Endothelial cell of umbilical vein (primary cell): ENCODE results near the gene DENND1A. TPM values are rescaled to one million over a fixed set of nuclear protein-coding genes. Genes with fewer than 3 reads are reported as not detected.

Source experiments
- BruUV-seq: library from RNA; stranded (reverse); fragments of 400-500 nt; replicated peaks from 2 replicates; lab custom pipeline; 2021; lab: Mats Ljungman, UMichigan
- CTCF ChIA-PET: fragments of 300-600, 350-600 bp; sonication (Branson Sonifier 250); formaldehyde crosslinking; loops from one replicate; lab custom pipeline; 2021; ENCODE audit warnings: antibody characterized with exemption, inconsistent platforms; lab: Charles Lee
- POLR2A ChIA-PET: fragments of 300-600, 350-600 bp; sonication (Branson Sonifier 250); formaldehyde crosslinking; loops from one replicate; lab custom pipeline; 2021; ENCODE audit warnings: antibody characterized with exemption, inconsistent platforms; lab: Charles Lee
- DNase-seq: peaks from one replicate; pipeline ENCODE4 v3.0.0-alpha.2; 2011; ENCODE audit warnings: low read depth, low spot score
- FAIRE-seq: peaks from 2 replicates; lab custom pipeline; 2011; peaks lifted over from hg19 to GRCh38; lab: Jason Lieb, UNC
- H2AFZ ChIP-seq: 2 replicates; pipeline ENCODE4 v1.6.0; 2012; ENCODE audit warnings: low read depth, low read length, control low read depth, inconsistent platforms
- H3K27ac ChIP-seq: 2 replicates; pipeline ENCODE4 v1.5.1; 2011; ENCODE audit warnings: low read depth, mild to moderate bottlenecking, control low read depth, low read length, moderate library complexity; ENCODE audit not compliant: insufficient read depth
- H3K27me3 ChIP-seq, 2 experiments: 2 replicates each; pipeline versions ENCODE4 v1.6.0 to v1.6.1; 2011; ENCODE audit warnings: low read length in 2 of 2, mixed read lengths in 1 of 2; ENCODE audit not compliant: control insufficient read depth in 2 of 2, insufficient read depth in 2 of 2
- H3K36me3 ChIP-seq, 2 experiments: 2 replicates in 1 of 2; 3 replicates in 1 of 2; pipeline ENCODE4 v1.5.1; 2011; ENCODE audit warnings: low read length in 2 of 2, mild to moderate bottlenecking in 1 of 2, moderate library complexity in 1 of 2; ENCODE audit not compliant: control insufficient read depth in 2 of 2, insufficient read depth in 2 of 2; ENCODE audit errors: extremely low read depth in 1 of 2
- H3K4me1 ChIP-seq: 3 replicates; pipeline ENCODE4 v1.5.1; 2011; ENCODE audit warnings: mild to moderate bottlenecking, low read length; ENCODE audit not compliant: control insufficient read depth, insufficient read depth; ENCODE audit errors: extremely low read depth
- H3K4me2 ChIP-seq: 2 replicates; pipeline ENCODE4 v1.6.1; 2011; ENCODE audit warnings: low read length, control low read depth, mixed read lengths; ENCODE audit not compliant: insufficient read depth
- H3K4me3 ChIP-seq, 3 experiments: fragments of 200-600 bp in 1 of 3; sonication (generic), shearing (Covaris generic) in 1 of 3; replicated peaks in 1 of 3; 2 replicates each; pipeline ENCODE4 v1.5.1; 2011 to 2016; ENCODE audit warnings: control low read depth in 3 of 3, low read length in 3 of 3, mild to moderate bottlenecking in 2 of 3, inconsistent platforms in 1 of 3, low read depth in 1 of 3, moderate library complexity in 1 of 3; ENCODE audit not compliant: insufficient read depth in 1 of 3
- H3K79me2 ChIP-seq: 2 replicates; pipeline ENCODE4 v1.6.0; 2012; ENCODE audit warnings: low read length, inconsistent platforms; ENCODE audit not compliant: control insufficient read depth, insufficient read depth
- H3K9ac ChIP-seq: replicated peaks from 2 replicates; pipeline ENCODE3; 2011; ENCODE audit warnings: low read length, control low read depth; ENCODE audit not compliant: insufficient read depth; ENCODE audit errors: extremely low read depth
- H3K9me1 ChIP-seq: replicated peaks from 3 replicates; pipeline ENCODE4 v1.6.0; 2011; ENCODE audit warnings: mild to moderate bottlenecking, low read length; ENCODE audit not compliant: control insufficient read depth, insufficient read depth; ENCODE audit errors: extremely low read depth
- H3K9me3 ChIP-seq: replicated peaks from 2 replicates; pipeline ENCODE4 v1.5.1; 2012; ENCODE audit warnings: low read length, inconsistent platforms; ENCODE audit not compliant: control insufficient read depth, insufficient read depth
- H4K20me1 ChIP-seq: replicated peaks from 2 replicates; pipeline ENCODE3; 2011; ENCODE audit warnings: mild to moderate bottlenecking, low read length; ENCODE audit not compliant: control insufficient read depth, insufficient read depth; ENCODE audit errors: extremely low read depth
- EZH2 ChIP-seq: IDR thresholded peaks from 2 replicates; pipeline ENCODE4 v1.6.1; 2012; ENCODE audit warnings: borderline replicate concordance, low read depth, mild to moderate bottlenecking, moderate library complexity, low read length, inconsistent platforms; ENCODE audit not compliant: severe bottlenecking
- FOS ChIP-seq: IDR thresholded peaks from 2 replicates; pipeline ENCODE4 v1.6.1; 2011; ENCODE audit warnings: mild to moderate bottlenecking, low read length, moderate library complexity, borderline replicate concordance; ENCODE audit not compliant: insufficient read depth
- GATA2 ChIP-seq: IDR thresholded peaks from 2 replicates; pipeline ENCODE4 v1.7.0; 2011; ENCODE audit warnings: low read depth, mild to moderate bottlenecking, moderate library complexity, mixed read lengths, low read length; ENCODE audit not compliant: insufficient read length, insufficient read depth
- JUN ChIP-seq: IDR thresholded peaks from 2 replicates; pipeline ENCODE4 v1.6.1; 2011; ENCODE audit warnings: borderline replicate concordance, low read depth; ENCODE audit not compliant: insufficient read length, insufficient read depth
- MYC ChIP-seq: IDR thresholded peaks from one replicate; pipeline ENCODE4 v1.6.1; 2011; ENCODE audit warnings: mild to moderate bottlenecking, low read depth, low read length
- POLR2A ChIP-seq: IDR thresholded peaks from 2 replicates; pipeline ENCODE4 v1.6.1; 2012; ENCODE audit warnings: low read depth, mild to moderate bottlenecking, control low read depth, low read length
- POLR2AphosphoS5 ChIP-seq: IDR thresholded peaks from 2 replicates; pipeline ENCODE4 v1.6.1; 2012; ENCODE audit warnings: low read depth, mild to moderate bottlenecking, control low read depth, low read length, moderate library complexity; ENCODE audit not compliant: insufficient read depth
- dilution Hi-C: fragments of 300-500 bp; cut with MboI; formaldehyde crosslinking; loops from one replicate; pipeline ENCODE4 v1.15.0; 2019; ENCODE audit warnings: low sequenced_read_pairs; ENCODE audit not compliant: extremely low pct_ligation_motif_present
- intact Hi-C: fragments of 100-400 bp; cut with micrococcal nuclease; formaldehyde crosslinking; loops from one replicate; pipeline ENCODE4 v1.10.0; 2022
- polyA plus RNA-seq, 4 experiments: library from polyadenylated mRNA; depleted of rRNA in 3 of 4; stranded (reverse) in 3 of 4; unstranded in 1 of 4; fragments of >200 nt; gene quantifications; 2 replicates each; pipeline versions ENCODE4 v1.2.1 to v1.2.3, GENCODE V29; 2011 to 2012; ENCODE audit warnings: missing spikeins in 1 of 4
- total RNA-seq: library from RNA; stranded (reverse); gene quantifications from 2 replicates; pipeline ENCODE4 v1.2.3, GENCODE V29; 2021
- TF ChIP-seq, protein P1 (sequence below), 2 donors: IDR thresholded peaks; 1 replicate in 1 of 2; 2 replicates in 1 of 2; pipeline ENCODE4 v1.5.1; 2011; ENCODE audit warnings: low read length in 2 of 2, mild to moderate bottlenecking in 2 of 2, moderate library complexity in 2 of 2, control low read depth in 1 of 2, inconsistent platforms in 1 of 2, low read depth in 1 of 2; ENCODE audit not compliant: insufficient read depth in 1 of 2; ENCODE audit errors: extremely low read depth in 1 of 2
- TF ChIP-seq, protein P2 (sequence below): IDR thresholded peaks from 2 replicates; pipeline ENCODE4 v1.6.1; 2011; ENCODE audit not compliant: insufficient read depth, insufficient read length

The DENND1A gene
- total and polyA plus RNA-seq, 2 donors (not counting 3 experiments of a cell fraction or from before 2014, with no cell fraction given): 18.5 to 24.5 TPM

DNA sequence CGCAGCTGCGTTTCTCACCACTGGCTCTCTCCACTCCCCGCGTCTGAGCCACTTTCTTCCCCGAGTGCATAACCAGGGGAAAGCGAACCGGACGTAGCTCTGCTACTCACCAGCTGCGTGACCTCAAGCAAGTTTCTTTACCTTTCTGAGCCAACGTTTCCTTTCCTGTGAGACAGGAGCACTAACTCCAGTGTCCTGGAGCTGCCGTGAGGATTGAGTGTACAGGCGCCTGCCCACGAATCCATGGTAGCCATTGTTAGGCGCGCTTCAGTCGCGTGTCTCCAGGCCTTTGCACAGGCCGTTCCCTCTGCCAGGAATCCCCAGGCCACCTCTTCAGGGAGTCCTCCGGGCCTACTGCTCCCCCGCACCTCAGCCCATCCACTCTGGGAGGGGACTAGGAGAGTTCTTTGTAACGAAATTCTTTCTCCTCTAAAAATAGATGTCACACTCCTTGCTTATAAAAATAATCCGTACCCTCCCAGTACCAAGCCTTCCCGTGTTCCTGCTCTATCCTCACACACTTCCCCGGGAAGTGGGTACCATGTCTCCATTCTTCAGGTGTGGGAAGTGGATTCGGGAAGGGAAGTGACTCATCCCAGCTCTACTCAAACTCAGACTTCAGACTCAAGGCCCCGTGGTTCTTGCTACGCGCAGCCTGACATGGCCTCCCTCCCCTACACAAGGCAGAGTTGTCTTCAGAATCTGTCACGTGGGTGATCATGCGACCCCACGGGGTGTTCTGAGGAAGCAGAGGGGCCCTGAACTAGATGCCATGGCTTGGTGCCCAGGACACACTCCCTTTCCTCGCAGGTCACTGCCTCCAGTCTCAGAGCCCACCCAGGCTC is 590.0 kb downstream of the DENND1A start:
- Histone ChIP-seq H3K4me3 (no peak overlapping the region), H2AFZ (no peak overlapping the region), H3K9ac (no peak overlapping the region), H3K27ac (no peak overlapping the region), H3K4me1 (no peaks in the 10 kb centered on the region), H3K79me2 (no peaks in the 10 kb centered on the region), H3K36me3 (no peaks in the 10 kb centered on the region), H4K20me1 (no peaks in the 10 kb centered on the region), H3K27me3 (no peaks in the 10 kb centered on the region), H3K9me1 (no peaks in the 10 kb centered on the region), H3K4me2 (no peak overlapping the region), H3K9me3 (no peaks in the 10 kb centered on the region)
- dilution Hi-C loops: no loop called here
- DNase-seq (no peak), FAIRE-seq (no peak)
- intact Hi-C loops: loop anchor here (1.0 kb wide), 1 partner anchor 72 kb away; the partner anchor contains the start of gene STRBP
- CTCF ChIA-PET: interaction anchor here (0.6 to 3.6 kb wide), 7 partner anchors 9 to 115 kb away, joined by 3 to 13 read pairs (median 3); no protein-coding TSS in a partner anchor
- no TSS peak for BruUV-seq
- POLR2A ChIA-PET: interaction anchor here (0.6 kb wide), 1 partner anchor 8 kb away, joined by 3 read pairs; no protein-coding TSS in a partner anchor
- TF ChIP-seq, protein P1, sequence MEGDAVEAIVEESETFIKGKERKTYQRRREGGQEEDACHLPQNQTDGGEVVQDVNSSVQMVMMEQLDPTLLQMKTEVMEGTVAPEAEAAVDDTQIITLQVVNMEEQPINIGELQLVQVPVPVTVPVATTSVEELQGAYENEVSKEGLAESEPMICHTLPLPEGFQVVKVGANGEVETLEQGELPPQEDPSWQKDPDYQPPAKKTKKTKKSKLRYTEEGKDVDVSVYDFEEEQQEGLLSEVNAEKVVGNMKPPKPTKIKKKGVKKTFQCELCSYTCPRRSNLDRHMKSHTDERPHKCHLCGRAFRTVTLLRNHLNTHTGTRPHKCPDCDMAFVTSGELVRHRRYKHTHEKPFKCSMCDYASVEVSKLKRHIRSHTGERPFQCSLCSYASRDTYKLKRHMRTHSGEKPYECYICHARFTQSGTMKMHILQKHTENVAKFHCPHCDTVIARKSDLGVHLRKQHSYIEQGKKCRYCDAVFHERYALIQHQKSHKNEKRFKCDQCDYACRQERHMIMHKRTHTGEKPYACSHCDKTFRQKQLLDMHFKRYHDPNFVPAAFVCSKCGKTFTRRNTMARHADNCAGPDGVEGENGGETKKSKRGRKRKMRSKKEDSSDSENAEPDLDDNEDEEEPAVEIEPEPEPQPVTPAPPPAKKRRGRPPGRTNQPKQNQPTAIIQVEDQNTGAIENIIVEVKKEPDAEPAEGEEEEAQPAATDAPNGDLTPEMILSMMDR (IDR thresholded peaks at IDR 0.05; ENCODE audit: extremely low read depth in 1 of 2, insufficient read depth in 1 of 2, low read depth in 1 of 2, low read length in 2 of 2): no peak
- no peak for TF ChIP-seq POLR2A
- no peak for TF ChIP-seq JUN
- TF ChIP-seq GATA2: no peak
- TF ChIP-seq, protein P2, sequence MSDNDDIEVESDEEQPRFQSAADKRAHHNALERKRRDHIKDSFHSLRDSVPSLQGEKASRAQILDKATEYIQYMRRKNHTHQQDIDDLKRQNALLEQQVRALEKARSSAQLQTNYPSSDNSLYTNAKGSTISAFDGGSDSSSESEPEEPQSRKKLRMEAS: no peak
- no peak for TF ChIP-seq MYC
- no peak for TF ChIP-seq EZH2
- no peak for TF ChIP-seq FOS
- TF ChIP-seq POLR2AphosphoS5: no peak
